ENCODE measurements around the gene DNAJC12. TPM values are rescaled to one million over a fixed set of nuclear protein-coding genes. Genes with fewer than 3 reads are reported as not detected.

The DNAJC12 gene
- total RNA-seq, 1 experiment from 2014 or later = 4.3 TPM

DNA sequence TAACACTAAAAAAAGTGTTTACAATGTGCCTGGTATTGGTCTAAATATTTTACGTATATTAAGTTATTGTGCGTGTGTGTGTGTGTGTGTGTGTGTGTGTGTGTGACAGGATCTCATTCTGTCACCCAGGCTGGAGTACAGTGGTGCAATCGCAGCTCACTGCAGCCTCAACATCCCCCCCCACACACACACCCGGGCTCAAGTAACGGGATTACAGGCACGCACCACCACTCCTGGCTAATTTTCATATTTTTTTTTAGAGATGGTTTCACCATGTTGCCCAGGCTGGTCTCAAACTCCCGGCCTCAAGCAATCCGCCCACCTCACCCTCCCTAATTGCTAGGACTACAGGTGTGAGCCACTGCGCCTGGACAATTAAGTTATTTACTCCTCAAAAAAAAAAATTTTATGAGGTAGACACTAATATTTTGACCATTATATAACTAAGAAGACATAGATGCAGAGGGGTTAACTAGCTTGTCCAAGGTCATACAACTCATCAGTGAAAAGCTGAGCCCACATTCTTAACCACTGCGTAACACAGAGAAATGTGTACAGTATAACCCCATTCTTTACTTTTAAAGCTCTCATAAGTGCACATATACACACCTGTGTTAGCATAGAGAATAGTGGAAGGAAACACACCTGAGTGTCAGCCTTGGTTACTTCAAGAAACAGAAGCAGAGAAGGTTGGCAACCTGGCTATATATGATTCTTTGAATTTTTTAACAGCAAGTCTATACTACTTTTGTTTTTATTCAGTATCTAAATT lies 35.0 kb downstream of the DNAJC12 start:
- no peak overlapping the region for H3K9ac ChIP-seq (ENCODE audit: low read length)
- no peak overlapping the region for H3K4me3 ChIP-seq (replicated peaks in 1 of 2; ENCODE audit: low read depth in 1 of 2, low read length in 2 of 2)
- ChIA-PET RAD21 (ENCODE audit: low non-redundant PET in 1 of 2, low total read pairs in 2 of 2, uncharacterized antibody in 2 of 2, unreplicated experiment in 2 of 2) (no interaction called here), CTCF (interaction anchor here (3.6 kb wide), 1 partner anchor 14 kb away, joined by 13 read pairs; no protein-coding TSS in a partner anchor), POLR2A (no interaction called here)
- no peak overlapping the region for H2AFZ ChIP-seq (ENCODE audit: low read depth, low read length, poor library complexity, severe bottlenecking)
- H3K4me2 ChIP-seq (ENCODE audit: low read length) = no peak overlapping the region
- TF ChIP-seq ATF3 (IDR thresholded peaks at IDR 0.05) (no peak), SP1 (IDR thresholded peaks at IDR 0.05; ENCODE audit: low read depth) (no peak), ZNF274 (IDR thresholded peaks at IDR 0.05; ENCODE audit: low read depth, low read length) (no peak), EGR1 (IDR thresholded peaks at IDR 0.05; ENCODE audit: low read depth) (no peak), EZH2phosphoT487 (IDR thresholded peaks at IDR 0.05; ENCODE audit: borderline replicate concordance) (no peak)
- TF ChIP-seq, protein P1, sequence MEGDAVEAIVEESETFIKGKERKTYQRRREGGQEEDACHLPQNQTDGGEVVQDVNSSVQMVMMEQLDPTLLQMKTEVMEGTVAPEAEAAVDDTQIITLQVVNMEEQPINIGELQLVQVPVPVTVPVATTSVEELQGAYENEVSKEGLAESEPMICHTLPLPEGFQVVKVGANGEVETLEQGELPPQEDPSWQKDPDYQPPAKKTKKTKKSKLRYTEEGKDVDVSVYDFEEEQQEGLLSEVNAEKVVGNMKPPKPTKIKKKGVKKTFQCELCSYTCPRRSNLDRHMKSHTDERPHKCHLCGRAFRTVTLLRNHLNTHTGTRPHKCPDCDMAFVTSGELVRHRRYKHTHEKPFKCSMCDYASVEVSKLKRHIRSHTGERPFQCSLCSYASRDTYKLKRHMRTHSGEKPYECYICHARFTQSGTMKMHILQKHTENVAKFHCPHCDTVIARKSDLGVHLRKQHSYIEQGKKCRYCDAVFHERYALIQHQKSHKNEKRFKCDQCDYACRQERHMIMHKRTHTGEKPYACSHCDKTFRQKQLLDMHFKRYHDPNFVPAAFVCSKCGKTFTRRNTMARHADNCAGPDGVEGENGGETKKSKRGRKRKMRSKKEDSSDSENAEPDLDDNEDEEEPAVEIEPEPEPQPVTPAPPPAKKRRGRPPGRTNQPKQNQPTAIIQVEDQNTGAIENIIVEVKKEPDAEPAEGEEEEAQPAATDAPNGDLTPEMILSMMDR (IDR thresholded peaks at IDR 0.05 in 2 of 3, conservative IDR thresholded peaks at IDR 0.05 in 1 of 3; ENCODE audit: borderline replicate concordance in 1 of 3, insufficient read depth in 1 of 3, low read depth in 2 of 3, low read length in 2 of 3) = no peak
- no peak overlapping the region for H3K27ac ChIP-seq (ENCODE audit: low read depth, low read length)
- intact Hi-C loops (cut with micrococcal nuclease) = no loop called here
- no peaks in the 10 kb centered on the region for H3K9me3 ChIP-seq (ENCODE audit: control insufficient read depth in 1 of 2, insufficient read depth in 1 of 2, low read depth in 1 of 2, low read length in 2 of 2)
- ATAC-seq = no peak
- H3K9me2 ChIP-seq (ENCODE audit: insufficient read depth) = no peaks in the 10 kb centered on the region
- no peaks in the 10 kb centered on the region for H3K4me1 ChIP-seq (ENCODE audit: control insufficient read depth in 1 of 2, insufficient read depth in 2 of 2, low read length in 2 of 2)
- H3K79me2 ChIP-seq (ENCODE audit: insufficient read depth, low read length) = no peaks in the 10 kb centered on the region
- DNase-seq (ENCODE audit: low read depth, low spot score) = no peak
- no peaks in the 10 kb centered on the region for H3K27me3 ChIP-seq (ENCODE audit: insufficient read depth, low read length)
- H4K20me1 ChIP-seq (ENCODE audit: insufficient read depth) = no peaks in the 10 kb centered on the region
- no TSS peak for BruUV-seq (replicated peaks)
- H3K36me3 ChIP-seq (ENCODE audit: control insufficient read depth in 1 of 2, insufficient read depth in 2 of 2, low read length in 2 of 2) = no peaks in the 10 kb centered on the region

GRCh38 chr10:67801118-67801517 lies 36.9 kb downstream of the DNAJC12 start:
- Histone ChIP-seq H3K9me2 (ENCODE audit: insufficient read depth) (no peaks in the 10 kb centered on the region), H3K4me2 (ENCODE audit: low read length) (no peak overlapping the region), H3K79me2 (ENCODE audit: insufficient read depth, low read length) (no peaks in the 10 kb centered on the region), H3K4me3 (replicated peaks in 1 of 2; ENCODE audit: low read depth in 1 of 2, low read length in 2 of 2) (no peak overlapping the region), H3K36me3 (ENCODE audit: control insufficient read depth in 1 of 2, insufficient read depth in 2 of 2, low read length in 2 of 2) (no peaks in the 10 kb centered on the region), H3K4me1 (ENCODE audit: control insufficient read depth in 1 of 2, insufficient read depth in 2 of 2, low read length in 2 of 2) (no peaks in the 10 kb centered on the region), H3K27ac (ENCODE audit: low read depth, low read length) (no peak overlapping the region), H3K27me3 (ENCODE audit: insufficient read depth, low read length) (no peaks in the 10 kb centered on the region), H4K20me1 (ENCODE audit: insufficient read depth) (no peaks in the 10 kb centered on the region), H3K9ac (ENCODE audit: low read length) (no peak overlapping the region), H2AFZ (ENCODE audit: low read depth, low read length, poor library complexity, severe bottlenecking) (no peak overlapping the region), H3K9me3 (ENCODE audit: control insufficient read depth in 1 of 2, insufficient read depth in 1 of 2, low read depth in 1 of 2, low read length in 2 of 2) (no peaks in the 10 kb centered on the region)
- ATAC-seq (no peak), DNase-seq (ENCODE audit: low read depth, low spot score) (no peak)
- ChIA-PET POLR2A (no interaction called here), CTCF (interaction anchor here (3.6 kb wide), 1 partner anchor 13 kb away, joined by 13 read pairs; no protein-coding TSS in a partner anchor), RAD21 (ENCODE audit: low non-redundant PET in 1 of 2, low total read pairs in 2 of 2, uncharacterized antibody in 2 of 2, unreplicated experiment in 2 of 2) (no interaction called here)
- no TSS peak for BruUV-seq (replicated peaks)
- intact Hi-C loops (cut with micrococcal nuclease) = no loop called here
- TF ChIP-seq CBX3 (IDR thresholded peaks at IDR 0.05; ENCODE audit: low read depth) (no peak), SIN3A (IDR thresholded peaks at IDR 0.05; ENCODE audit: low read depth) (no peak), SRF (IDR thresholded peaks at IDR 0.05; ENCODE audit: low read depth) (no peak), ATF3 (IDR thresholded peaks at IDR 0.05) (no peak), POLR2AphosphoS5 (IDR thresholded peaks at IDR 0.05; ENCODE audit: low read depth, low read length) (no peak), JUND (IDR thresholded peaks at IDR 0.05) (no peak)
- TF ChIP-seq, protein P1 (IDR thresholded peaks at IDR 0.05 in 2 of 3, conservative IDR thresholded peaks at IDR 0.05 in 1 of 3; ENCODE audit: borderline replicate concordance in 1 of 3, insufficient read depth in 1 of 3, low read depth in 2 of 3, low read length in 2 of 3) = no peak
- TF ChIP-seq, protein P2, sequence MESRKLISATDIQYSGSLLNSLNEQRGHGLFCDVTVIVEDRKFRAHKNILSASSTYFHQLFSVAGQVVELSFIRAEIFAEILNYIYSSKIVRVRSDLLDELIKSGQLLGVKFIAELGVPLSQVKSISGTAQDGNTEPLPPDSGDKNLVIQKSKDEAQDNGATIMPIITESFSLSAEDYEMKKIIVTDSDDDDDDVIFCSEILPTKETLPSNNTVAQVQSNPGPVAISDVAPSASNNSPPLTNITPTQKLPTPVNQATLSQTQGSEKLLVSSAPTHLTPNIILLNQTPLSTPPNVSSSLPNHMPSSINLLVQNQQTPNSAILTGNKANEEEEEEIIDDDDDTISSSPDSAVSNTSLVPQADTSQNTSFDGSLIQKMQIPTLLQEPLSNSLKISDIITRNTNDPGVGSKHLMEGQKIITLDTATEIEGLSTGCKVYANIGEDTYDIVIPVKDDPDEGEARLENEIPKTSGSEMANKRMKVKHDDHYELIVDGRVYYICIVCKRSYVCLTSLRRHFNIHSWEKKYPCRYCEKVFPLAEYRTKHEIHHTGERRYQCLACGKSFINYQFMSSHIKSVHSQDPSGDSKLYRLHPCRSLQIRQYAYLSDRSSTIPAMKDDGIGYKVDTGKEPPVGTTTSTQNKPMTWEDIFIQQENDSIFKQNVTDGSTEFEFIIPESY (IDR thresholded peaks at IDR 0.05; ENCODE audit: extremely low read depth, insufficient replicate concordance, low read length) = no peak

Measured in HCT116 (cell line).